AG08396 (cell line): ENCODE measurements around the gene EP400.

ENCODE experiments used
- DNase-seq: peaks from one replicate; pipeline ENCODE4 v3.0.0; 2012; ENCODE audit warnings: low spot score, mixed read lengths

The EP400 gene

DNA sequence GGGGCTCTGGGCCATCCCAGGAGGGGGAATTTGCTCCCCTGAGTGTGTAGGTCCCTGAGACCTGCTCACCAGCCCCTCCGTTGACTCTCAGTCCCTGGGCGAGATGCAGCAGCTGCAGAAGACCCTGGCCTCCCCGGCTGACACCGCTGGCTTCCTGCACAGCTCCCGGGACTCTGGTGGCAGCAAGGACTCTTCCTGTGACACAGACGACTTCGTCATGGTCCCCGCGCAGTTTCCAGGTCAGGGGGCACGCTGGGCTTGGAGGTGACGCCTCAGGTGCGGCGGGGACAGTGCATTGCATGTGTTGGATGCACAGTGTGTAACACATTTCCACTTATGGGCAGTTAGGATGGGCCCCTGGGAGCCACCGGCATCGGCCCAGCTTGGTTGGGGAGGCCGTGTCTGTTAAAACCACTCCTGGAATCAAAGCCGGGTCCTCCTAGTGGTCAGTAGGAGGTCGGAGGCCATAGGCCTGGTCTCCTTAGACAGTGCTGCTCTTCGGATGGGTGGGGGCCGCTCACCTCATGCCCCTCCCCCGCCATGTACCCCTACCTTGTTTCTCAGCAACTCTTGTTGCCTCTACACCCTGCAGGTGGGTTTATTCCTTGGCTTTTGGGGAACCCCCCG, 37.8 kb upstream of the EP400 start:
- no peak for DNase-seq

DNA sequence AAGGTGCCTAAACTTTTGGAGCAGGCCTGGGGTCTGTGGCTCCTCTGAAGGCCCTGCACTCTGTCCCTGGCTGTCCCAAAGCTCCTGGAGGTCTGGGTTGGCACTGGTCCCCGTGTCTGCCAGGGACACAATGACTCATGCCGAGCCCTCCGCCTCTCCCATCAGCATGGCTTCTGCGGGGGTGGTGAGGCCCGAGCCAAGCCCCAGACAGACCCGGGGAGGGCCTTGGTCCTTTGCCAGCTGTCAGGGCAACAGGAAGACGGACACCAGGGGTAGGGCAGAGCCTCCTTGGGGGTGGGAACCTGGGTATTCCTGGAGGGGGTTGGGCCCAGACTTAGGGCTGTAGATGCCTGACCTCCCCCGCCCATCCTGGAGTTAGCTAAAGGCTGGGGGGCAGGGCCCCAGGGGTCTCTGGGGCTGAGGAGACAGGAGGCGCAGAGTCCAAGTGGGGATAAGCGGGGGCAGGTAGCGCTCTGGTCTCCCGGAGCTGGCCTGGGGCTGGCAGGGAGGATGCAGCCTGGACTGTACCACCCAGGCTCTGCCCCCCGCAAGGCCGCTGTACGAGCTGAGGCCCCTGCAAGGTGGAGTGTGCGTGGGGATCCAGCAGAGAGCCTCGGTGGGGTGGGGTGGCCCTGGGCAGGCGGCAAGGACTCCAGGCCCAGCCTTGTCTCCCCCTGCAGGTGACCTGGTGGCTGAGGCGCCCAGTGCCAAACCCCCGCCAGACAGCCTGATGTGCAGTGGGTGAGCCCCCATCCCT, 37.0 kb upstream of the EP400 start:
- DNase-seq = peak; percentile 94

DNA sequence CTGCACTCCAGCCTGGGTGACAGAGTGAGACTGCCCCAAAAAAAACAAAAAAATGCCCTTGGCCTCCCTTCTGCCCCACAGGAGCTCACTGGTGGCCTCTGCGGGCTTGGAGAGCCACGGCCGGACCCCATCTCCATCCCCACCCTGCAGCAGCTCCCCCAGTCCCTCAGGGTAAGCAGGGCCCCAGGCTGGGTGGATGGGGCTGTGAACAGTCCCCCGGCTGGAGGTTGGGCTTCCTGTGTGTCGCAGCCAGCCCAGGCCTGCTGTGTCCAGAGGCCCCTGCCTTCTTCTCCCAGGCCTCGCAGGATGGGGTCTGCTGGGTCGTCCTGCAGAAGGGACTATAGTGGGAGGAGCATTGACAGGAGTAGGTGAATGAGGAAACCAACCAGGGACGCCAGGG, 36.1 kb upstream of the EP400 start:
- DNase-seq = no peak

DNA sequence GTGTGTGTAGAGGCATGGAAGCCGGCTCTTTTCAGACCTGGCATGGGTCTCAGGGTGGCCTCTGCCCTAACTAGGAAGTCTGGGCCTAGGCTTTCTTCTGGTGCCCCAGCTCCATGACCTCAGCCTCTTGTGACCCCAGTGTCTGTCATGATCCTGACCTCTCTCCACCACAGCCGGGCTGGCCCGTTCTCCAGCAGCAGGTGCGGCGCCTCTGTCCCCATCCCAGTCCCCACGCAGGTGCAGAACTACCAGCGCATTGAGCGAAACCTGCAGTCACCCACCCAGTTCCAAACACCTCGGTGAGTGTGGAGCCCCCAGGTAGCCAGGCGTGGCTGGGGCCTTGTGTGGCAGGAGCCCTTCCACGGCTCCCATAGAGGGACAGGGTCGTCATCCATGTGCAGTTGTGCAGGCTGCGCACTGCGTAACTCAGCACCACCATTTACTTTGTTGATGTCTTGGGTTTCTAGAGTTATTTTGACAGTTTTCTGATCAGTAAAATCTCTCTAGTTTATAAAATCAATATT, 35.5 kb upstream of the EP400 start:
- no peak for DNase-seq

DNA sequence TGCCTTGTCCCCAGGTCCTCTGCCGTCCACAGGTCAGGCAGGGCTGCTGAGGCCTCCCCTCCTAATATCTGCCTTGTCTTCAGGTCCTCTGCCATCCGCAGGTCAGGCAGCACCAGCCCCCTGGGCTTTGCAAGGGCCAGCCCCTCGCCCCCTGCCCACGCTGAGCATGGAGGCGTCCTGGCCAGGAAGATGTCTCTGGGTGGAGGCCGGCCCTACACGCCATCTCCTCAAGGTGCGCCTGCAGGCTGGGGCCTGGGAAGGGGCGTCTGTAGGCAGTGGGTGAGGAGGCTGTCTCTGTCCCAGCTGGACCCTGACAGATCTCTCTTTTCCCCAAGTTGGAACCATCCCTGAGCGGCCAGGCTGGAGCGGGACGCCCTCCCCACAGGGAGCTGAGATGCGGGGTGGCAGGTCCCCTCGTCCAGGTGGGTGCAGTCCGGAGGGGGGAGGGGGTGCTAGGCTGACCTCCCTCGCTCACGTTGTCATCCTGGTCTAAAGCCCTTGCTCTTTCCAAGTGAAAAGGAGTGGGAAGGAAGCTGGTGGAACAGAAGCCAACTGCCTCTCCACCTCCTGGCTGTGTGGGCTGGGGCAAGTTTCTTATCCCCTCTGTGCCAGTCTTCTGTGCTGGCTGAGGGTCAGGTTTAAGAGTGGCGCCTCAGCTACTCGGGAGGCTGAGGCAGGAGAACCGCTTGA, 34.6 kb upstream of the EP400 start:
- DNase-seq = no peak

DNA sequence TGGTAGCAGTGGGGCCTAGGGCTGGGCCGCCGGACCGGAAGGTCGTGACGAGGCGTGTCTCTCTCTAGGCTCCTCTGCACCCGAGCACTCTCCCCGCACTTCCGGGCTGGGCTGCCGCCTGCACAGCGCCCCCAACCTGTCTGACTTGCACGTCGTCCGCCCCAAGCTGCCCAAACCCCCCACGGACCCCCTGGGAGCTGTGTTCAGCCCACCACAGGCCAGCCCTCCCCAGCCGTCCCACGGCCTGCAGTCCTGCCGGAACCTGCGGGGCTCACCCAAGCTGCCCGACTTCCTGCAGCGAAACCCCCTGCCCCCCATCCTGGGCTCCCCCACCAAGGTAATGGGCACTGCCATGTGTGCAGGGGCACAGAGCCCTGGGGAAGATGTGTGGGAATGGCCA, 33.9 kb upstream of the EP400 start:
- no peak for DNase-seq

DNA sequence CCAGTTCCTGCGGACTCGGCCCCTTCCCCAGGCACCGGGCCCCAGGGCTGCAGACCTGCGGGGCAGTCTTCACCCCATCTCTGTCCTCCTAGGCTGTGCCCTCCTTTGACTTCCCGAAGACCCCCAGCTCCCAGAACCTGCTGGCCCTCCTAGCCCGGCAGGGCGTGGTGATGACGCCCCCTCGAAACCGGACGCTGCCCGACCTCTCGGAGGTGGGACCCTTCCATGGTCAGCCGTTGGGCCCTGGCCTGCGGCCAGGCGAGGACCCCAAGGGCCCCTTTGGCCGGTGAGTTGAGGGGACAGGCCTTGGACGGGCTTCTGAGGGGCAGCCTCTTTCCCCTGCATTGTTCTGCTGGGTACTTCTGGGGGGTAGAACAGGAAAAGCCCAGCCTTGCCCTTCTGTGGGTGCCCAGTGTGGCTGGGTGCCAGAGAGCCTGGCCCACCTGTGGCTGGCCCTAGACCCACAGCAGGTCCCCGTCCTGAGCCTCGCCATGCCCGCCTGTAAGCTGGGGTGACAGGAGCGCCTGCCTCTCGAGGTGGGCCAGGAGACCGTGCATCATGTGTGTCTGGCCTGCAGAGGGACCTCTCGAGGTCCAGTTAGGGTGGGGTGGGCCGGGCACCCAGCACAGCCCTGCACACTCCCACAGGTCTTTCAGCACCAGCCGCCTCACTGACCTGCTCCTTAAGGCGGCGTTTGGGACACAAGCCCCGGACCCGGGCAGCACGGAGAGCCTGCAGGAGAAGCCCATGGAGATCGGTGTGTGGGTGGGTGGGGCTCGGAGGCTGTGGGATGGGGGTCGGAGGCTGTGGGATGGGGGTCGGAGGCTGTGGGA, 33.2 kb upstream of the EP400 start:
- no peak for DNase-seq

DNA sequence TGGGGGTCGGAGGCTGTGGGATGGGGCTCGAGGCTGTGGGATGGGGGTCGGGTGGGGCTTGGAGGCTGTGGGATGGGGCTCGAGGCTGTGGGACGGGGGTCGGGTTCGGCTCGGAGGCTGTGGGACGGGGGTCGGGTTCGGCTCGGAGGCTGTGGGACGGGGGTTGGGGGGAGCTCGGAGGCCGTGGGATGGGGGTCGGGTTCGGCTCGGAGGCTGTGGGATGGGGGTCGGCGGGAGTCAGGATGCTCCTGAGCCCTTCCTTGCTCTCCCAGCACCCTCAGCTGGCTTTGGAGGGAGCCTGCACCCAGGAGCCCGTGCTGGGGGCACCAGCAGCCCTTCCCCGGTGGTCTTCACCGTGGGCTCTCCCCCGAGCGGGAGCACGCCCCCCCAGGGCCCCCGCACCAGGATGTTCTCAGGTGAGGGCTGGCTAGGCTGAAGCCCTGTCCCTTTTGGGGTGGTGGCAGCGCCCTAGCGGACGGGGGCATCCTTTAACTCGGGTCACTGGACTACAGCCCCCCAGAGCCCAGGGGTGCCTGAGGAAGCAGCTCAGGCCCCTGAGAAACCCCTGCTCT, 32.5 kb upstream of the EP400 start:
- no peak for DNase-seq

DNA sequence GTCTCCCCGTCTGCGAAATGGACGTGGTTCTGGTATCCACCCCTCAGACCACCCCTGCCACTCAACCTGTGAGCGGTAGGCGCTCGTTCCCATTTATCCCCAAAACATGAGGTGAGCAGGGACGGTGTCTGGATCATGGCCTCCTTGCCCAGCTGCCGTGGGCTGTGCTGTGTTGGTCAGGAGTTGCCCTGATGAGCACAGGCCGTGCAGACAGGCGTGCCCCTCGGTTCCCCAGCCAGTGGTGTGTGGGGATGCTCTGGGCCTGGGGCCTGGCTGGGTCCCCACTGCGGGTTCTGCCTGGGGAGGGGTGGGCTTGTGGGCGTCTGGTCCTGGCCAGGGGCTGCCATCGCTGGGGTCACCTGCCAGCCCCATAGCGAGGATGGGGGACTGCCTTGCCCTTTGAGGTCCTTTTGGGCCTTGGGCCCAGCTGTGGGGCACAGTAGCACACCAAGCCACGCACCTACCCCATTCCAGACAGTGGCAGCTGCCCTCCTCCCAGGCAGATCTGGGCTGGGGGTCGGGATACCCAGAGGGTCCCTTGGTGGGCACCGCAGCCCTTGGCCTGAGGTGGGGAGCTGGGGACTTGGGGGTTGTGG, 31.9 kb upstream of the EP400 start:
- no peak for DNase-seq

DNA sequence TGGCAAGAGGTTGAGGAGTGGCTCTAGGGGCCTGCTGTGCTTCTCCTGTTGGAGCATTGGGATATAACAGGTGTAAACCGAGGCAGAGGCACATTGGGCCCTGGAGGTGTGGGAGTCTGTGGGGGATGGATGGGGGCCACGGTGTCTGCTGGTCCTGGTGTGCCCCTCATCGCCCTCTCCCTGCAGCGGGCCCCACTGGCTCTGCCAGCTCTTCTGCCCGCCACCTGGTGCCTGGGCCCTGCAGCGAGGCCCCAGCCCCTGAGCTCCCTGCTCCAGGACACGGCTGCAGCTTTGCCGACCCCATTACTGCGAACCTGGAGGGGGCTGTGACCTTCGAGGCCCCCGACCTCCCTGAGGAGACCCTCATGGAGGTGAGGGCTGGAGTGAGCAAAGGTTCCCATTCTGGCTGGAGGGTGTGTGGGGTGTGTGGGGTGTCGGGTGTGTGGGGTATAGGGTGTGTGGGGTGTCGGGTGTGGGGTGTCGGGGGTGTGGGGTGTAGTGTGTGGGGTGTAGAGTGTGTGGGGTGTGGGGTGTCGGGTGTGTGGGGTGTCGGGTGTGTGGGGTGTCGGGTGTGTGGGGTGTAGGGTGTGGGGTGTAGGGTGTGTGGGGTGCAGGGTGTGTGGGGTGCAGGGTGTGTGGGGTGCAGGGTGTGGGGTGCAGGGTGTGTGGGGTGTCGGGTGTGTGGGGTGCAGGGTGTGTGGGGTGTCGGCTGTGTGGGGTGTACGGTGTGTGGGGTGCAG, 31.3 kb upstream of the EP400 start:
- no peak for DNase-seq

DNA sequence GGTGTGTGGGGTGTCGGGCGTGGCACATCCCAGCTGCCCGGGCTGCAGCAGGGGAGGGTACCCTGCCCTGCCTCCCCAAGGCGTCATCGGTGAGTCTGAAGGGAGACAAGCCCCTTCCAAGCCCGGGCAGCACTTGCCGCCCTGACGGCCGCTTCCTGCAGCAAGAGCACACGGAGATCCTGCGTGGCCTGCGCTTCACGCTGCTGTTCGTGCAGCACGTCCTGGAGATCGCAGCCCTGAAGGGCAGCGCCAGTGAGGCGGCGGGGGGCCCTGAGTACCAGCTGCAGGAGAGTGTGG, 30.7 kb upstream of the EP400 start:
- no peak for DNase-seq

DNA sequence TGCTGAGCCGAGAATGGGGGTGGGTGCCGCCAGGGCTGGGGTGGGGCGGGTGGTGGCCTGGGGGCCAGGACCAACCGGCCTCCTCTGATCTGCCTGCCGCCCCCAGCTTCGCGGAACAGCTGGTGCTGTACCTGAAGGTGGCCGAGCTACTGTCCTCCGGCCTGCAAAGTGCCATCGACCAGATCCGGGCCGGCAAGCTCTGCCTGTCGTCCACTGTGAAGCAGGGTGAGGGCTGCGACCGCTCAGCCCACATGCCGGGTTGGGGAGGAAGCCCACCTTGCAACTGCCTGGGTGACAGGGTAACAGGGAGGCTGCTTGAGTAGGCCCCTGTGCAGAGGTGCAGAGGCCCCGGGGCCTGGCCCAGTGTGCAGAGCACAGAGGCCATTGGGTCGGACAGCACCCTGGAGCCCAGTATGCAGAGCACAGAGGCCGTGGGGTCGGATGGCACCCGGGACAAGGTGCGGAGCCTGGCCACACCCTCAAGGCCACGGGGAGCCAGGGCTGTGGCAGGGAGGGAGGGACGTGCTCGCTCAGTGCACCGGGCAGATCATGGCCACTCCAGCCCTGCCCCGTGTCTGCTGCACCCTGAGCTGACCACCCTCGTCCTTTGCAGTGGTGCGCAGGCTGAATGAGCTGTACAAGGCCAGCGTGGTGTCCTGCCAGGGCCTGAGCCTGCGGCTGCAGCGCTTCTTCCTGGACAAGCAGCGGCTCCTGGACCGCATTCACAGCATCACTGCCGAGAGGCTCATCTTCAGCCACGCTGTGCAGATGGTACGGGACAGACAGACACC, 30.2 kb upstream of the EP400 start:
- no peak for DNase-seq

DNA sequence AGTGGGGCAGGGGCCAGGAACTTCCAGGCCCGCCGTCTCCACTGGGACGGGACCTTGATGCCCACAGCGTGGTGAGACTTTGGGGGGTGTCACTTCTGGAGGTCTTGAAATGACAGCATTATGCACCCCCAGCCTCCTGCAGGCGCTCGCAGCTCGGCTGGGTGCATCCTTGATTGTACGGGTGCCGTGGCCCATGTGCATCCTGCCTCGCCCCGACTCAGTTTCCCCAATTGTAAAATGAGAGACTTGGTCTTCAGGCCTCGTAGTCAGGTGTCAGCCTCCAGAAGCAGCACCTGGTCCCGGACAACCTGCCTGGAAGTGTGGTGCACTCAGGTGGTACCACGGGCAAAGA, 29.6 kb upstream of the EP400 start:
- DNase-seq = no peak

DNA sequence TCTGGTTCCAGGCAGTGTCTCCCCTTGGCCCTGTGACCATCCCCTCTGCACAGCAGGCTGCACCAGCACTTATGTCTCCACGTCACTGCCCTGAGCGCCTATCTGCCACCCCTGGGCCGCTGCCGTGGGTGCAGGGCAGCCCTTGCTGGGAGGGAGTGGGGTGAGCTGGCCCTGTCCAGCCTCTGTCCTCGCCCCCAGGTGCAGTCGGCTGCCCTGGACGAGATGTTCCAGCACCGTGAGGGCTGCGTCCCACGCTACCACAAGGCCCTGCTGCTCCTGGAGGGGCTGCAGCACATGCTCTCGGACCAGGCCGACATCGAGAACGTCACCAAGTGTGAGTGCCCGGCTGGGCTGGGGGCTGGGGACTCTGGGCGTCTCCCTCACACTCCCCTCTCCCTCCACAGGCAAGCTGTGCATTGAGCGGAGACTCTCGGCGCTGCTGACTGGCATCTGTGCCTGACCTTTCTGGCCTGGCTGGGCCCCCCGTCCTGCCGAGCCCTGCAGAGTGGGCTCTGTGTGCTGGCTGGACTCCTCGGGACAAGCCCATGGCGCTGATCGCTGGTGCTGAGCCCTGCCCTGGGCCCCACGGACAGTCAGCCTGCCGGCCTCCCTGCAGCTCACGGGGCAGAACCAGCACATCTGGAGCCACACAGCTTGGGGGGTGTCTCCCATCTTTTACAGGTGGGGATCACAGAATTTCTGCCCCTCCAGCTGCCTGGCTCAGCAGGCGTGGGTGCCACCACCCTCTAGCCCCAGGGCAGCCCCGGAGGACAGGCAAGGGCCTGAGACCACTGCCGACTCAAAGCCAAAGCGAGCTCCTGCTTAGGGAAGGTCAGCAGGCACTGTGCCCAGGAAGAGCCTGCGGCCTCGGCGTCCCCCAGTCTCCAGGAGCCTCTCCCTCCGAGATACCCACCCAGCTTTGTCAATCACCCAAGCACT, 28.6 kb upstream of the EP400 start:
- no peak for DNase-seq

DNA sequence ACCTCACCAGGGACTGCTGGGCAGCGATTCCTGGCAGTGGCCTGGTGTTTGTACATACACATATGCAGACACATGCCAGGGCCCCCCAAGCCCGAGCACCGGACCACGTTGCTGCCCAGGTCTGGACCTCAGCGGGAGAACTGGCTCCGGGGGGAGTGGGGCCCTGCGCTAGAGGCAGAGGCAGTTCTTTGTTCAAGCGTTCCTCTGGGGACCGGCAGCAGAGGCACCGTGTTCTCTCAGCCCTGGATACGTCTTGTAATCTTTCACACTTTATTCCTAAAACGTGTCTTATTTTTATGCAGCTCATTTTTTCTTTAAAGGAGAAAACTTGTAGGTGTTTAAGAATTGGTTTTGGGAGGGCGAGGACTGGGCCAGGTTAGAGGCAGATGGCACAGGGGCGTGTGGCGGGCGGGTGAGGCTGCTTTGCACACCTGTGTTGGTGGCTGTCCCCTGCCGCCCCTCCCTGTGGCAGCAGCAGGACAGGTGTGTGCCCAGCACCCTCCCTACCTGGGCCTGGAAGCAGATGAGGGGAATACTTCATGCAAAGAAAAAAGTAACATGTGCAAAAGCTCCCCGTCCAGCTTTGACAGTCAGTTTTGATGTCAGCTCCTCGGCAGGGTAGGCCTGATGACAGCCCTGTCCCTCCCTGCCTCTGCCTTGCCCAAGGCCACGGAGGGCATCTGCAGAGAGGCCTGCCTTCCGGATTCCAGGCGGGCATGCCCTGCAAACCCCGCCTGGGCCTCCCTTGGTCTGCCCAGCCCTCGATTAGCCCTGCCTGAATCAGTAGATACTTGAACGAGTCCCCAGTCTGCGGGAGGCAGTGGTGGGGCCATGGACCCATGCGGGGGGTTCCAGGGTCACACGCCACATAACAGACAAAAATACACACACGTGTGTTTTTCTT, 27.6 kb upstream of the EP400 start:
- no peak for DNase-seq

DNA sequence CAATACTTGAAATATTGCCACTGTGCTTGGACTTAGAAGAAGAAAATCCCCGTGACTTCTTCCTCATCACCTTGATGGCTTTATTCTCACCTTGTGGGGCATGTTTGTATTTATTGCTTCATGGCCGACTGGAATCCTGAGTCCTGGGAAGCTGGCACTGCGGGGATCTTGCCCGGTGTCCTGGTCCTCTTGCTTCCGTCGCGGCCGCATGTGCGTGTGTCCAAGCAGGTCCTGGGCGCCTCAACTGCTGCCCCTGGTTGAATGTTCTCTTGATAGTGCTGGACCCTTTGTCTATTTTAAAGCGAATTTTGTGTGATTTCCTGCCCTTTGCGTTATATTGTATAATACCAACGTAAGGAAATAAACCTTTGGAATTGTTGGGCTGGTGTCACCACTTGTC, 27.0 kb upstream of the EP400 start:
- DNase-seq = no peak

DNA sequence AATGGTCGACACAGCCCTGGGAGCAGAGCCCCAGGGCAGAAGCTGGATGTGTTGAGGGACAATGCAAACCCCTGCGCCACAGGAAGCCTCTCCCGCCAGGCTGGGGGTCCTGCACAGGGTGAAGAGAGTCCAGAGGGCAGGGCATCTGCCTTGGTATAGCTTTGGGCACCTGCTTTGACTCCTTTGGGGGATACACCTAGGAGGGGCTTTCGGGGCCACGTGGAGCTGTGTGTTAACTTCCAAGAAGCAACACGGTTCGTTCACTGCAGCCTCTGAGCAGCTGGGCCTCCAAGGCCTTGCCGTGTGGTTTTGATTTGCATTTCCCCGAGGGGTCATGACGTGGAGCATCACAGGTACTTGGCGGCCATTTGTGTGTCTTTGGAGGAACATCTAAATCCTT, 26.5 kb upstream of the EP400 start:
- no peak for DNase-seq
